GM12892 (cell line): ENCODE measurements around the gene KRT32.

Experiments
- POLR2AphosphoS5 ChIP-seq: IDR thresholded peaks from 2 replicates; pipeline ENCODE4 v1.6.1; 2011; ENCODE audit warnings: low read depth, low read length, control low read depth
- TAF1 ChIP-seq: IDR thresholded peaks from 2 replicates; pipeline ENCODE4 v1.6.1; 2011; ENCODE audit warnings: low read depth, mild to moderate bottlenecking, control low read depth, low read length, borderline replicate concordance

GRCh38 chr17:41415833-41416335, 51.3 kb downstream of the KRT32 start:
- TF ChIP-seq POLR2AphosphoS5 (no peak), TAF1 (no peak)
